IMR-90 (cell line): ENCODE measurements around the gene RNF166. TPM values are rescaled to one million over a fixed set of nuclear protein-coding genes. Genes with fewer than 3 reads are reported as not detected.

Experiments
- ATAC-seq: fragments of 200-7000 bp; cut with Tn5 transposase; 2 replicates; pipeline ENCODE4 v1.9.1; 2020; ENCODE audit warnings: low read depth, mild to moderate bottlenecking, moderate library complexity
- BruUV-seq: library from RNA; stranded (reverse); fragments of 400-500 nt; replicated peaks from 2 replicates; lab custom pipeline; 2021; lab: Mats Ljungman, UMichigan
- CTCF ChIA-PET: fragments of 300-600 bp; formaldehyde crosslinking; extraction: SDS; loops from one replicate; lab custom pipeline; 2021; ENCODE audit warnings: antibody characterized with exemption; lab: Yijun Ruan, JAX
- POLR2A ChIA-PET: fragments of 300-600 bp; sonication (Branson Sonifier 250); formaldehyde crosslinking; loops from one replicate; lab custom pipeline; 2022; ENCODE audit warnings: antibody characterized with exemption; ENCODE audit not compliant: unreplicated experiment; lab: Charles Lee
- DNase-seq: peaks from one replicate; pipeline ENCODE4 v3.0.0; 2013
- H2AFZ ChIP-seq: replicated peaks from 2 replicates; pipeline ENCODE3; 2013; ENCODE audit warnings: low read length, mild to moderate bottlenecking; ENCODE audit not compliant: poor library complexity
- H2AK5ac ChIP-seq: 2 replicates; pipeline ENCODE4 v1.6.1; 2013; ENCODE audit warnings: low read depth, low read length, inconsistent platforms
- H2AK9ac ChIP-seq: replicated peaks from 2 replicates; pipeline ENCODE3; 2013; ENCODE audit warnings: mild to moderate bottlenecking, low read depth, low read length, moderate library complexity; ENCODE audit not compliant: poor library complexity
- H2BK120ac ChIP-seq: 2 replicates; pipeline ENCODE4 v1.6.1; 2013; ENCODE audit warnings: low read depth, low read length, inconsistent platforms
- H2BK15ac ChIP-seq: 3 replicates; pipeline ENCODE4 v1.6.1; 2013; ENCODE audit warnings: low read depth, low read length, inconsistent platforms
- H2BK20ac ChIP-seq: 2 replicates; pipeline ENCODE4 v1.6.1; 2013; ENCODE audit warnings: low read depth, mild to moderate bottlenecking, inconsistent platforms, low read length, moderate library complexity
- H2BK5ac ChIP-seq: 2 replicates; pipeline ENCODE4 v1.6.1; 2013; ENCODE audit warnings: mild to moderate bottlenecking, low read depth, low read length, inconsistent platforms; ENCODE audit not compliant: poor library complexity, severe bottlenecking
- H3K14ac ChIP-seq: replicated peaks from 2 replicates; pipeline ENCODE4 v1.6.1; 2013; ENCODE audit warnings: low read depth, low read length, inconsistent platforms
- H3K18ac ChIP-seq: 2 replicates; pipeline ENCODE4 v1.6.1; 2013; ENCODE audit warnings: low read depth, low read length, control low read depth
- H3K23ac ChIP-seq: 2 replicates; pipeline ENCODE4 v1.6.1; 2013; ENCODE audit warnings: low read depth, low read length, inconsistent platforms
- H3K27ac ChIP-seq: 2 replicates; pipeline ENCODE4 v1.5.1; 2013; ENCODE audit warnings: mild to moderate bottlenecking, control low read depth, low read length; ENCODE audit not compliant: insufficient read depth
- H3K27me3 ChIP-seq: 2 replicates; pipeline ENCODE4 v1.6.1; 2013; ENCODE audit warnings: low read length; ENCODE audit not compliant: control insufficient read depth, insufficient read depth
- H3K36me3 ChIP-seq: 2 replicates; pipeline ENCODE4 v1.6.1; 2013; ENCODE audit warnings: low read length, mixed read lengths; ENCODE audit not compliant: control insufficient read depth, insufficient read depth
- H3K4ac ChIP-seq: 2 replicates; pipeline ENCODE4 v1.6.1; 2013; ENCODE audit warnings: low read depth, low read length, inconsistent platforms
- H3K4me1 ChIP-seq: 2 replicates; pipeline ENCODE4 v1.6.1; 2013; ENCODE audit warnings: low read length, mixed read lengths; ENCODE audit not compliant: control insufficient read depth, insufficient read depth
- H3K4me2 ChIP-seq: 2 replicates; pipeline ENCODE4 v1.6.1; 2013; ENCODE audit warnings: low read depth, mild to moderate bottlenecking, control low read depth, low read length, moderate library complexity
- H3K4me3 ChIP-seq: 2 replicates; pipeline ENCODE4 v1.5.1; 2013; ENCODE audit warnings: low read depth, mild to moderate bottlenecking, control low read depth, low read length, moderate library complexity; ENCODE audit not compliant: insufficient read depth
- H3K56ac ChIP-seq: 2 replicates; pipeline ENCODE4 v1.6.1; 2013; ENCODE audit warnings: low read length, inconsistent platforms; ENCODE audit not compliant: insufficient read depth; ENCODE audit errors: extremely low read depth
- H3K79me1 ChIP-seq, 2 experiments: 2 replicates each; pipeline ENCODE4 v1.6.1; 2013; ENCODE audit warnings: low read length in 2 of 2, inconsistent platforms in 1 of 2, low read depth in 1 of 2
- H3K9ac ChIP-seq: 2 replicates; pipeline ENCODE4 v1.6.1; 2013; ENCODE audit warnings: low read depth, low read length, control low read depth
- H3K9me1 ChIP-seq: 2 replicates; pipeline ENCODE4 v1.6.1; 2013; ENCODE audit warnings: low read length, inconsistent platforms; ENCODE audit not compliant: insufficient read depth
- H3K9me3 ChIP-seq: 2 replicates; pipeline ENCODE4 v1.6.1; 2013; ENCODE audit warnings: low read length; ENCODE audit not compliant: control insufficient read depth, insufficient read depth
- H4K20me1 ChIP-seq: 2 replicates; pipeline ENCODE4 v1.6.1; 2013; ENCODE audit warnings: low read length, inconsistent platforms; ENCODE audit not compliant: insufficient read depth
- H4K5ac ChIP-seq: 2 replicates; pipeline ENCODE4 v1.6.1; 2013; ENCODE audit warnings: mild to moderate bottlenecking, low read depth, low read length, control low read depth
- H4K8ac ChIP-seq, 2 experiments: 2 replicates each; pipeline ENCODE4 v1.6.1; 2013; ENCODE audit warnings: low read depth in 2 of 2, low read length in 2 of 2, control low read depth in 1 of 2, inconsistent platforms in 1 of 2
- H4K91ac ChIP-seq: 2 replicates; pipeline ENCODE4 v1.6.1; 2013; ENCODE audit warnings: low read depth, low read length, inconsistent platforms; ENCODE audit not compliant: insufficient read depth
- CHD1 ChIP-seq: IDR thresholded peaks from 2 replicates; pipeline ENCODE4 v1.6.1; 2012; ENCODE audit warnings: low read depth, low read length, improper control_type of control experiment
- WGBS, 2 experiments: methylation state at CpG; one replicate each; pipeline versions ENCODE4 v1.1.5 to v1.1.7; 2013; ENCODE audit warnings: missing lambda C conversion rate in 2 of 2; ENCODE audit not compliant: insufficient read length in 1 of 2; ENCODE audit errors: extremely low coverage in 2 of 2; 5-methylcytosine and 5-hydroxymethylcytosine counted together
- dilution Hi-C: fragments of 300-500 bp; cut with HindIII; formaldehyde crosslinking; loops from one replicate; pipeline ENCODE4 v1.14.3; 2018; ENCODE audit warnings: low sequenced_read_pairs; ENCODE audit not compliant: unreplicated experiment
- in situ Hi-C: fragments of 300-500 bp; cut with MboI; formaldehyde crosslinking; loops from 3 replicates; pipeline ENCODE4 v1.14.3; 2019; ENCODE audit warnings: low sequenced_read_pairs, inconsistent platforms, mixed read lengths
- intact Hi-C: fragments of 100-400 bp; cut with micrococcal nuclease; formaldehyde crosslinking; loops from 2 replicates; pipeline ENCODE4 v1.10.0; 2022
- polyA plus RNA-seq, 3 experiments: library from polyadenylated mRNA; depleted of rRNA; stranded (reverse); fragments of >200 nt; gene quantifications; 2 replicates each; pipeline ENCODE4 v1.2.3, GENCODE V29; 2012; ENCODE audit warnings: low replicate concordance in 1 of 3
- total RNA-seq: library from RNA; depleted of rRNA; stranded (reverse); fragments of >200 nt; gene quantifications from 2 replicates; pipeline ENCODE4 v1.2.3, GENCODE V29; 2012

The RNF166 gene
- total and polyA plus RNA-seq, 2 of the 4 experiments (the other 2 are of a cell fraction): 8.1 to 17.4 TPM

- Histone ChIP-seq H4K5ac (no peak overlapping the region), H2BK5ac (no peak overlapping the region), H3K4me1 (no peaks in the 10 kb centered on the region), H2BK15ac (no peak overlapping the region), H3K4me3 (no peak overlapping the region), H2BK120ac (no peak overlapping the region), H3K14ac (no peak overlapping the region), H2AK5ac (no peak overlapping the region), H3K27ac (no peak overlapping the region), H4K20me1 (no peaks in the 10 kb centered on the region), H4K91ac (no peak overlapping the region), H3K9me3 (no peaks in the 10 kb centered on the region), H3K27me3 (no peaks in the 10 kb centered on the region), H3K18ac (no peak overlapping the region), H3K23ac (no peak overlapping the region), H2BK20ac (no peak overlapping the region), H4K8ac (no peak overlapping the region), H3K79me1 (peaks cover 9 to 10% of the 10 kb centered on the region in 2 experiments), H2AFZ (no peak overlapping the region), H3K9me1 (no peaks in the 10 kb centered on the region), H3K9ac (no peak overlapping the region), H3K4me2 (no peak overlapping the region), H2AK9ac (no peak overlapping the region), H3K4ac (no peak overlapping the region), H3K56ac (no peak overlapping the region), H3K36me3 (peaks cover 2% of the 10 kb centered on the region; the same call in 1 of the 2 replicates)
- ATAC-seq (no peak), DNase-seq (no peak)
- dilution Hi-C loops (no loop called here), intact Hi-C loops (no loop called here), in situ Hi-C loops (no loop called here)
- ChIA-PET POLR2A (no interaction called here), CTCF (no interaction called here)
- WGBS, 2 experiments: no CpG with 5 or more reads among the region's 5 CpGs
- TF ChIP-seq CHD1: no peak
- BruUV-seq: no TSS peak
These were observed 38.7 kb downstream of the RNF166 start for GRCh38 chr16:88667461-88667860.
